RPMI8226 (cell line): ENCODE data around the gene SLC6A6.

Source experiments
- DNase-seq: peaks from one replicate; pipeline ENCODE4 v3.0.0-alpha.2; 2015

The SLC6A6 gene

DNA sequence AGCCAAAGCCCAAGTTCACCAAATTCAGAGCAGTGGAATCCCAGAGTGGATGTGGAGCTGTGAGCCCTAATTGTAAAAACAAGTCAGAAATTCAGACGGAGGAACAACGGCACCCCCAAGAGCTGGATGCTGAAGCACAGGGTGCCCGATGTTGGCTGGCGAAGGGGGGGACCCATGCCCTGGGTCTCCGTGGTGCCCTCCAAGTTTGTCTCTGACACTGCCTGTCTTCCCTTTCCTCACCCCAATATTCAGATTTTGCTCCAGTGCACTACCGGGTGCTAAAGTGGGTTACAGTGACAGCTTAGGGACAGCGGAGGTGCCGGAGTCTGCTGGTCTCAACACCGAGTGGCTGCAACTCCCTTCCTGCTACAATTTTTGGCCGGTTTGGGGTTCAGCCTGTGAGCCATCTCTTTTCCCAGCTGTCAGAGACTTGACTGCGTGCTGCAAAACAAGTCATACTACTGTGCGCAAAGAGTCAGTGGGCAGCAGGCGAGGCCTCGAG lies 131.1 kb downstream of the SLC6A6 start:
- no peak for DNase-seq

DNA sequence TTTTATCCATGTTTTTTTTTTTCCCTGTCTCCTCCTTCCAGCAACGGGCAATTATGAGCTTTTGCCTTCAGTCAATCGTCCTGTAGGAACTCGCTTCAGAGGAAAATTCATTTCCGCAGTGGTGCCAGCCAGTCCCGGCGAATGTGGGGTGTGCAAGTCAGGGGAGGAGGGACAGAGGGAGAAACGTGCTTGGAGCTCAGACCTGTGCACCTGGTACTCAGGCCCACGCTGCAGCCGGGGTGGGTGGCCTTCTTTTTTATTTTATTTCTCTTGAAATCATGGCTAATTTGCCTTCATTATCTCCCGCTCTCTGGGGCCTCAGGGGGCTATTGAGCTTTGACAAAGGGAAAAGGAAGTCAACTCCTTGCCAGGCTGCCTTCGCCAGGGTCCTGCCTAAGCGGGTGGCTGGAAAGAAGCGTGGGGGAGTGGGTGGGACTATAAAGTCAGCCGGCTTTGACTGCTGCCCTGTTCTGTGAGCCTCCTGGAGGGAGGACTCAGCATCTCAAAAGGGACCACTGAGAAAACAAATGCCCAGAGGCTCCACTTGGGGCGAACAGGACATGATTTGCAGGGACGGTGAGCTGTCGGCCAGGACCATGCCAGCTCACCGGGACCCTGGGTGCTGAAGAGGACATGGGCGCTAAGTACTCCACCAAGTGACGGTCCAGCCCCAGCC lies 132.2 kb downstream of the SLC6A6 start:
- DNase-seq: no peak

DNA sequence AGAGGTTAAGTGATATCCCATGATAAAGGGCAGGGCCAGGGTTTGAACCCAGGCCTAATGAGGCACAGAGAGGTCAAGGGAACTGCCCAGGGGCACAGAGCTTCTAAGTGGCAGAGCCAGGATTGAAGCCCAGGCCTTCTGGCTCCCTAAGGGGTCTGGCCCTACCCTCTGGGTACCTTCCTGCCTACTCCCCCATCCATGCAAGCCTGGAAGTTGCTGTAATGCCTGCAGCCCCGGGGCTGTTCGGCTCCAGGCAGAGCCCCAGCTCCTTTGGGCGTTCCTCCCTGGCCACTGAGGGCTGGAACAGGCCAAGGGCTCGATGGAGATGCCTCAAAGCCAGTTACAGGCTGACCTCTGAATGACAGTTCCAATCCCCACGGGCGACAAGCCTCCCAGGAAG lies 133.2 kb downstream of the SLC6A6 start:
- no peak for DNase-seq

DNA sequence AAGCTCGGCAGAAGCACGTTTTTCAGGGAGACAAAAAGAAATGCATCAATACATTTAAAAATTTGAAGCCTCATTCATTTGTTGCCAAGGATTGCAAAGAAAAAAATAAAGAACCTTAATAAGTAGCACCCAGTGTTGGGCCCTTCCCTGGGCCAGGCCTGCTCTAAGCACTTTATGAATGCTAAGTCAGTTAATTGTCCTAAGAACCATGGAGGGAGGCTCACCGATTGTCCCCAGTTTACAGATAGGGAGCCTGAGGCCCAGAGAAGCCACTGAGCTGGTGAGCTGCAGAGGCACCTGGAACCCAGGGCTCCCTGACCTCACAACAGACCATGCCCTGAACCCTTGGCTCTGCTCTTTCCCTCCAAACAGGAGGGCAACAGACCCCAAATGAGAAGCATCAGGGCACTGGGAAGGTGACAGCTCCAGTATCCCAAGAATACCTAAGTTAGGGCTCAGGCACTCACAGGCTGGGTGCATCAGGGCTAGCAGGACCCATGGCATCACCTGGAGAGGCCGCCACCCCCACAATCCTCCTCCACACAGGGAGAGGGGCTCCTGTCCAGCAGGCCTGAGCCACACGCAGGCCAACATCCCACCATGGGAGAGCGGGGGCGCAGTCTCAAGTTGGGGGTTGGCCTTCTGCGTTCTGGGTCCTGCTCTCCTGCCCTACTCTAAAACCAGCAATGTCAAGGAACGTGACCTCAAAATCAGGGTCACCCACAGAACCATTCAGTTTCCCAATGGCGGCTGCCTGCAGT lies 133.8 kb downstream of the SLC6A6 start:
- no peak for DNase-seq

- DNase-seq: no peak
These were observed 134.6 kb downstream of the SLC6A6 start for GRCh38 chr3:14536837-14537589.

GRCh38 chr3:14537590-14538450 lies 135.4 kb downstream of the SLC6A6 start:
- DNase-seq: no peak

DNA sequence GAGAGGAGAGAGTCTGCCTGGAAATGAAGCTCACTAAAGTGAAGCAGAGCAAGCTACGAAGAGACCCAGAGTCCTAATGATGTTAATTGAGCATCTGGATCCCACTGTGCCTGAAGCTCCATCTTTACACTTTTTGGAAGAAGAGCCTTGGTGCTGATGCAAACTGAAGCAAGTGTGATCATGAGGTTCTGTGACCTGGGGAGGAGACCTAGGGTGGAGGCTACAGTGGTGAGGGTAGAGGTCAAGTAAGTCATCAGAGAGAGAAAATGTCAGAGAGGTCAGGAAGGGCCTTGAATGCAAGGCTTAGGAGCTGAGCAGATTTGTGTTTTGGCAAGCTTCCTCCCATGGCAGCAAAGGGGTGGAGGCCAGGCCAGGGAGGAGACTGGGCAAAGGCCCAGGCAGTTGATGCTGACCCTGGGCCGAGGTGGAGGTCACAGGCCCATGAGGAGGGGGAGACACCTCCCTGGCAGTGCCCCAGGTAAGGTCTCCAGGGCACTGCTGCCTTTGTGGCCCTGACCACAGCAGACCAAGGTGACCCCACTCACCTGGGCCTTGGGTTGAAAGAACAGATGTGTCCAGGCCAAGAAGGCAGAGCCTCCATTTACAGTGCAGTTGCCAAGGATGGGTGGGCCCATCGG lies 136.2 kb downstream of the SLC6A6 start:
- no peak for DNase-seq
